Measurements from ENCODE around the gene RPH3AL.
"Not testable (repeated sequence)": the region's sequence is repeated elsewhere in the genome, so short reads cannot be mapped to it uniquely, and the experiment has no call there.

The RPH3AL gene

DNA sequence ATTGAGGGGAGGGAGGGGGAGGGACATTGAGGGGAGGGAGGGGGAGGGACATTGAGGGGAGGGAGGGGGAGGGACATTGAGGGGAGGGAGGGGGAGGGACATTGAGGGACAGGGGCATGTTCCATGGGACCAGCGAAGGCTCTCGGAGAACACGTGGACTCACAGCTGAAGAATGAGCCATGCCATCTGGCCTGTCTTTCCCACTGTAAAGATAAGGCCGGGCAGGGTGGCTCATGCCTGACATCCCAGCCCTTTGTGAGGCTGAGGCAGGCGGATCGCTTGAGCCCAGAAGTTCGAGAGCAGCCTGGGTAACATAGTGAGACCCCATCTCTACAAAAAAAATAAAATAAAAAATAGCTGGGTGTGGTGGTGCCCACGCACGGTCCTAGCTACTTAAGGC is 32.5 kb downstream of the RPH3AL start:
- no peak for DNase-seq (ENCODE audit: low read depth)

DNA sequence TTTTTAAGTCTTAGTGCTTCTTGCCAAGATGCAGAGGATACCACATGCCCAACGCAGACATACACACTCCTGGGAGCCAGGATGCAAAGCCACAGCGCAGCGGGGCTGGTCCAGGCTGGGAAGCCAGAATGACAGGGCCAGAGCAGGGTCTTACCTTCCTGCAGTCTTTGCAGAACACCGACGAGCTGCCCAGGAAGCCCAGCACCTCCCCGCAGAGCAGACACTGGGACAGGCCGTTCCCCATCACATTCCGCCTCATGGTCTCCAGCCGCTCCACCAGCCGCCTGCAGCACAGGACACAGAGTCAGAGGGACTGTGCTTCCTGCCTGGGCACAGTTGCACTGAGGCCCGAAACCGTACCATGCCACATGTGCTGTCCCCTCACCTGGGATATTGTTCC is 33.3 kb downstream of the RPH3AL start:
- DNase-seq (ENCODE audit: low read depth), result no peak

DNA sequence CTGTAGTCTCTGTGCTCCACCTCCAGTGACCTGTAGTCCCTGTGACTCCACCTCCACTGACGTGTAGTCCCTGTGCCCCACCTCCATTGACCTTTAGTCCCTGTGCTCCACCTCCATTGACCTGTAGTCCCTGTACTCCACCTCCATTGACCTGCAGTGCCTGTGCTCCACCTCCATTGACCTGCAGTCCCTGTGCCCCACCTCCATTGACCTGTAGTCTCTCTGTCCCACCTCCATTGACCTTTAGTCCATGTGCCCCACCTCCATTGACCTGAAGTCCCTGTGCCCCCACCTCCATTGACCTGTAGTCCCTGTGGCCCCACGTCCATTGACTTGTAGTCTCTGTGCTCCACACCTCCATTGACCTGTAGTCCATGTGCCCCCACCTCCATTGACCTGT is 35.5 kb downstream of the RPH3AL start:
- DNase-seq (ENCODE audit: low read depth), result not testable (repeated sequence)

DNA sequence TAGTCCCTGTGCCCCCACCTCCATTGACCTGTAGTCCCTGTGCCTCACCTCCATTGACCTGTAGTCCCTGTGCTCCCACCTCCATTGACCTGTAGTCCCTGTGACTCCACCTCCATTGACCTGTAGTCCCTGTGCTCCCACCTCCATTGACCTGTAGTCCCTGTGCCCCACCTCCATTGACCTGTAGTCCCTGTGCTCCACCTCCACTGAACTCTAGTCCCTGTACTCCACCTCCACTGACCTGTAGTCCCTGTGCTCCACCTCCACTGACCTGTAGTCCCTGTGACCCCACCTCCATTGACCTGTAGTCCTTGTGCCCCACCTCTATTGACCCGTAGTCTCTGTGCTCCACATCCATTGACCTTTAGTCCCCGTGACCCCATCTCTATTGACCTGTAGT is 37.2 kb downstream of the RPH3AL start:
- not testable (repeated sequence) for DNase-seq (ENCODE audit: low read depth)

DNA sequence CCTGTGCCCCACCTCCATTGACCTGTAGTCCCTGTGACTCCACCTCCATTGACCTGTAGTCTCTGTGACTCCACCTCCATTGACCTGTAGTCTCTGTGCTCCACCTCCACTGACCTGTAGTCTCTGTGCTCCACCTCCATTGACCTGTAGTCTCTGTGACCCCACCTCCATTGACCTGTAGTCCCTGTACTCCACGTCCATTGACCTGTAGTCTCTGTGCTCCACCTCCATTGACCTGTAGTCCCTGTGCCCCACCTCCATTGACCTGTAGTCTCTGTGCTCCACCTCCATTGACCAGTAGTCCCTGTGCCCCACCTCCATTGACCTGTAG is 38.0 kb downstream of the RPH3AL start:
- not testable (repeated sequence) for DNase-seq (ENCODE audit: low read depth)

DNA sequence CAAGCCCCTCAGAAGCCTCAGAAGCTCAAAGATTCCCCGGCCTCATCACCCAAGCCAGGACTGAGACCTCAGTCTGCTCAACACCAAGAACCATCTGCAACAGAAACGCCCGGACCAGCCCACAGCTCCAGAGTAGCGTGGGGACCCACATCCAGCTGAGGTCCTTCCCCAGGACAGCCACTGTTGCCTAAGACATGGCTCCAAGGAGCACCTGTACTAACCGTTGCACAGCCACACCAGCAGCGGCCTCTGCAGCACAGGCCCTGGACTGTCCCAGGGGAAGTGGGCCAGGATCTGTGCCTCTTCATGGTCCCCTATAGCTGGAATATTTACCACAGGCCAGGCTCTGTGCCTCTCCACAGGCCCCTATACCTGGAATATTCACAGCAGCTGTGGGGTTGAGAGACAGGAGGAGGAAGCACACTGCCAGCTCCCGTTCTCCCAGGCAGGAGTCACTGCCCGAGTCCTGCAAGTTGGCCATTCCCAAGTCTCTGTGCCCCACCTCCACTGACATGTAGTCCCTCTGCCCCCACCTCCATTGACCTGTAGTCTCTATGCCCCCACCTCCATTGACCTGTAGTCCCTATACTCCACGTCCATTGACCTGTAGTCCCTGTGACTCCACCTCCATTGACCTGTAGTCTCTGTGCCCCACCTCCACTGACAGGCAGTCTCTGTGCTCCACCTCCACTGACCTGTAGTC is 38.5 kb downstream of the RPH3AL start:
- DNase-seq (ENCODE audit: low read depth), result no peak

DNA sequence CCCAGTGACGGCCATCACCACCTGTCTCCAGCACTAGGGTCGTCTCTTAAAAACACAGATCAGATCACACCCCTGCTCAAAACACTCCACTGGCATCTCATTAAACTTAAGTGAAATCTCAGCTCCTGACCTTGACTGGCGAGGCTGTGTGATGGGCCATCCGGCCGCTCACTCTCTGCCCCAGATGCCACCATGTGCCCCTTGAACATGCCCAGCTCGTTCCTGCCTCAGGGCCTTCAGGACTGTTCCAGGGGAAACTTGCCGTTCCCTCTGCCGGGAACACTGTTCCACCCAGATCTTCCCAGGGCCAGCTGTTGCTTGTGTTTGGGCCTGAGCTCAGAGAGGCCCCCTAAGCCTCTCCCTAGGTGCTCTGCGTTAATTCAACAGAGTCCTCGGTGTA is 39.4 kb downstream of the RPH3AL start:
- DNase-seq (ENCODE audit: low read depth), result no peak

DNA sequence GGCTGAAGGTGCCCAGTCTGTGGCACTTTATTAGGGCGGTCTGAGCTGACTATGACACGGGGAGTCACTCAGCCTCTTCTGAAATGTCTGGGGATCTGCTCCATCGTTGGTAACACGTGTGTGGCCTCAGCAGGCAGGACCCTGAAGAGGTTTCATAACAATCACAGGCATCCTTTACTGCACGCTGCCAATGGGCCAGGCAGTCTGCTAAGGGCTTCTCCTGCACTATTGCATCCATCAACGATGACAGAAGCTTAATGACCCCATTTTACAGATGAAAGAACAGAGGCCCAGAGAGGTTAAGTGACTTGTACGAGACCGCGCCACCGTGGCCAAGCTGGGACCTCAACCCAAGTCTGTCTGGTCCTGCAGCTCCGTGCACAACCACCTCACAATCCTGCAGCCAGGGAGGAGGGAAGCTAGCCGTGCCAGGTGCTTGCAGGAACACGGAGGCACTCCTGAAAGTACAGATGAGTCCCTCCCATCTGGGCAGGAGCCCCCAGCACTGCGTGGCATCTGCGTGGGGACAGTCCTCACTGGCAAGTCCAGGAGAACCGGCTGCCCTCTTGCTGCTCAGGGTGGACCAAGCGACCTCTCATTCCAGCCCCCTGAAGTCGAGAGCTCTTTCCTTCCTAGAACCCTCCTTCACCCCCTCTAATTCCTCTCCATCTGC is 40.0 kb downstream of the RPH3AL start:
- no peak for DNase-seq (ENCODE audit: low read depth)

DNA sequence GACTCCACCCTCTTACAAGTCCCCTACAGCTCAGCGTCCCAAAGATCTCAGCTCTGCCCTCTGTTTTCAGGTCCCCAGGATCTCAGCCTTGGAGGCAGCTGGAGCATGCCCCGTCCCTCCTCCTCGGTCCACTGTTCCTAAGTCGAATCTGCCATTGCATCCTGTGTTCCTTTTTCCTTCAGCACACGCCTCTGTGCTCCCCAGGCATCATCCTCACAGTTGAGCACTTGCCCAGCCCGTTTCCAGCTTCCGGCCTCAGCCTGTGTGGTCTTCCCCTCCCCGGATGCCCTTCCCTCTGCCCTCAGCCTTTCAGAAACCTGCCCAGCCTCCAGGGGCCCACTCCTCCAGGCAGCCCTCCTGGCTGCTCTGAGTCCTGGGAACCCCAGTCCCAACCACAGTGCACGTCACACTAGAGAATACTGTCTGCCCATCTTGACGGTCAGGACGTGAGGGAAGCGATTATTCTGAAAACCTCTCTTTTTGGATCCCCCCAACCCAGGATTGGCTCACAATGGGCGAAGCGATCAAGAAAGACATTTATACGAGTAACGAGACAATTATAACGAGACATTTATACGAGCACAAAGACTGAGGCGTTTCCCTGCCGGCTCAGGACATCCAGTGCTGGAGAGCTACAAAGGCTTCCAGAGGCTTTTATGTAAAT is 41.4 kb downstream of the RPH3AL start:
- no peak for DNase-seq (ENCODE audit: low read depth)

DNA sequence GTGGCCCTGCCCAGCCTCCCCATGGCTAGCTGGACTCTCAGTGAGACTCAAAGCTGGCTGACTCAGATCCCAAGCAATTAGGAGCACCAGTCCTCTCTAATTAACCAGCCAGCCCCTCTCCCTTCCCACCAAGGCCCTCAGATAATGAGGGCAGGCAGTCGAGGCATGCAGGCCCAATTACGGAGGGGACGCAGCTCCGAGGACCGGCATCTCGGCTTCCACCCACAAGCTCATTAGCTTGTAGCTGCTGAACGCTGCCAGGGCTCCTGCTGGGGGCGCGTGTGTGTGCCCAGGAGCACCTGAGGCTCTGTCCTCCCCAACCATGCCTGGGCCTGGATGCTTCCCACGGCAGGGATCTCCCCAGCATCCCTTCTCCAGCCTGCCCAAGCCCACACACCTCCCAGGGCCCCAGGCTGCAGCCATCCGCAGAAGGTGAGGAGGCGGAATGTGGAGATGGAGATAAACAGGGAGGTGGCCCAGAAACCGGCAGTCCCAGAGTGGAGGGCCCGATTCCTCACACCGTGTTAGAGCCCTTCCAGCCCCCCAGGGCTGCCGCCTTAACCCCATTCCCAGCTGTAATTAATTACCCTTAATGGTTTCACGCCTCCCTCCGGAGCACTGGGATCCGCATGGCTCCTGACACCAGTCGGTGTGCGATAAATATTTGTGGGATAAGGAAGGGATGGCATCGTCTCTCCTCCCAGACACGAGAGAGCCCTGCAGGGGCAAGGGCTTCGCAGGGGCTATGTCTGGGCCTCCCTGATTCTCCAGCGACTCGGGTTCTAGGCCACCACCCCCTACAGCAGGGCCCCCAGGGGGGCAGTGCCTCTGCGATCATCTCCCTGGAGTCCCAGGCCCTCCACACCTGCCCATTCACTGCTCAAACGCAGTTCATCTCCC is 42.2 kb downstream of the RPH3AL start:
- DNase-seq (ENCODE audit: low read depth), result no peak

DNA sequence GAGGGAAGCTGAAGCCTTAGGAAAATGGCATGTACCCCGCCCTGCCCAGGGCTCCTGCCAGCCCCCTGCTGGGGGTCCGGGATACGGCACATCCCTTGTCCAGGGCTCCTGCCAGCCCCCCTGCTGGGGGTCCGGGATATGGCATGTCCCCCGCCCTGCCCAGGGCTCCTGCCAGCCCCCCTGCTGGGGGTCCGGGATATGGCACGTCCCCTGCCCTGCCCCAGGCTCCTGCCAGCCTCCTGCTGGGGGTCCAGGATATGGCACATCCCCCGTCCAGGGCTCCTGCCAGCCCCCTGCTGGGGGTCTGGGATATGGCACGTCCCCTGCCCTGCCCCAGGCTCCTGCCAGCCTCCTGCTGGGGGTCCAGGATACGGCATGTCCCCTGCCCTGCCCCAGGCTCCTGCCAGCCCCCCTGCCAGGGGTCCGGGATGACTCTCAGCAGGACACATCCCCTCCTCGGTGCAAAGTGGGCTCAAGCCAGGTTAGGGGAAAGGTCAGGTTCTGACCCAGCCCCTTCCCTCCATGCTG is 43.2 kb downstream of the RPH3AL start:
- DNase-seq (ENCODE audit: low read depth), result no peak

DNA sequence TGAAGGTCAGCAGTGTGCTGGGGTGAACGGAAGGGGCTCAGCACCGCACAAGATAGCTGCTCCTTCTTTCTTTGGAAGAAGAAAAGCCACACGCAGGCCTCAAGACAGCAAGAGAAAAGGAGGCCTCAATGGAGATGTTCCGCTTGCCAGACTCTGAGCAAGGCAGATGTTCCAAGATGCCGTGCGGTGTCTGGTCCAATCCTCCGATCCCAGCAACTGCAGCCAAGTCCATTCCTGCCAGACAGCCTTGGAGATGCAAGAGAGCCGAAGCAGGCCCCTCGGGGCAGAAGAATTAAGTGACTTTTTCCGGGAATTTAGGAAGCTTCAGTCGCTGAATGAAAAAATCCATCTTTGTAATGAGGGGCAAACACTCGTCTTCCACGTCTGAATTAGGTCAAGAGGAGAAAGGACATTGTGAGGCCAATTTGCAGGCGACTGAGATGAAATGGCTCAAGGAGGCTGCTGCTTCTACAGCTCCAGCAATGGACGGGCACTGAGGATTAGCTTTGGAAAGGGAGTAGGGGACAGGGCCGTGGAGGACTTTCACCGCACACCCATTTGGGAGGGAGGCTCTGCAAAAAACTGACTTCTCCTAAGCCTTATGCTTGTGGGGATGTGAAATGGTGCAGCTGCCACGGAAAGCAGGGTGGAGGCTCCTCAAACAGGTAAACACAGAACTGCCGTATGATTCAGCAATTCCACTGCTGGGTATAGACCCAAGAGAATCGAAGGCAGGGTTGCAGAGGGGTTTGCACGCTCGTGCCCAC is 44.7 kb downstream of the RPH3AL start:
- no peak for DNase-seq (ENCODE audit: low read depth)

DNA sequence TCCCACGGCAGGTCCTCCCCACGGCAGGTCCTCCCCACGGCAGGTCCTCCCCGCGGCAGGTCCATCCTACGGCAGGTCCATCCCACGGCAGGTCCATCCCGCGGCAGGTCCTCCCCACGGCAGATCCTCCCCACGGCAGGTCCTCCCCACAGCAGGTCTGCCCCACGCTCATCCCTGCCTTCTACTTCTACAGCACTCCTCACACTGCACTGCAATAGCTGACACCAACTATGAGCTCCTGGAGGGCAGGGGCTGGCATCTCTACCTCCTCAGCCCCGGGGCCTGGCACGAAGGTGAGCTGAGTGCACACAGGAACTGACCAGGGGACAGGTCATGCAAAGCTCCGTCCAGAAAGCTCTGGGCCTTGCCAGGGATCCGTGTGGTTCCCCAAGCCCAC is 45.3 kb downstream of the RPH3AL start:
- no peak for DNase-seq (ENCODE audit: low read depth)

DNA sequence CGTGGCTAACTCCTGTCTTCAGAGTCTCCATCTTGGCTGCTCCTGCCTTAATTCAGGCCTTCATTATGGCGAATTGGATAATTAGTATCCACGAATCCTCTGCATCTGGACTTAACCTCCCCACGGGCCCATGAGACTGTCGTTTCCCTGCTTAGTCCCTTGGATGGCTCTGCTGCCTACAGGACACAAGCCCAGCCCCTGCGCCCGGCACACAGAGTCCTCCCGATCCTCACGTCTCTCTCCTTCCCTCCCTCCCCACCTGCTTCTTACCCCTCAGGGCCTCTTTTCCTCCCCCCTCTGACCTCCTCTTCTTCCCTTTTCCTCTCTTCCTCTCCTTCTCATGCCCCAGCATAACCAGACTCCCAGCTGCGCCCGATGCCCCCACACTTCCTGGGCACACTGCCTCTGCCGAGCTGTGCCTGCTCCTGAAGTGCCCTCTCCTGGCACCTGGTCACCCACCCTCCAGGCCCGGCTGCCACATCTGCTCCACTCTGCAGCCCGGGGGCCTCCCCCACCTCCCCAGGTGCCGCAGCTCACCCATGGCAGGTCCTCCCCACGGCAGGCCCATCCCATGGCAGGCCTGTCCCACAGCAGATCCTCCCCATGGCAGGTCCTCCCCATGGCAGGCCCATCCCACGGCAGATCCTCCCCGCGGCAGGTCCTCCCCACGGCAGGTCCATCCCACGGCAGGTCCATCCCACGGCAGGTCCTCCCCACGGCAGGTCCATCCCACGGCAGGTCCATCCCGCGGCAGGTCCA is 45.9 kb downstream of the RPH3AL start:
- no peak for DNase-seq (ENCODE audit: low read depth)

DNA sequence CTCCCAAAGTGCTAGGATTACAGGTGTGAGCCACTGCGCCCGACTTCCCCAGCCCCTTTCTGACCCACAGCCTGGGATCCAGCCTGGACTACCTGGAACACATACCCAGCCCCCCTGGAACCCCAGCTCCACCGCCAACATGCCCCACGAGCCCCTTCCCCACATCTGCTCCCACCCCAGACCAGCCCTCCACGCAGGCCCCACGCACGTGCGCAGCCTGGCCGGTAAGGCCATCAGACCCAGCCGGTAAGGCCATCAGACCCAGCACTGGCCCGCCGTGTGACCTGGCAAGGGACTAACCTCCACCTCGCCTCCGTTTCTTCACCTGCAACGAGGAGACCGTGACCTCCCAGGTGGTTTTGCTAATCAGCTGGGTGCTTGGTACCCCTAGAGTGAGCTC is 46.5 kb downstream of the RPH3AL start:
- no peak for DNase-seq (ENCODE audit: low read depth)

DNA sequence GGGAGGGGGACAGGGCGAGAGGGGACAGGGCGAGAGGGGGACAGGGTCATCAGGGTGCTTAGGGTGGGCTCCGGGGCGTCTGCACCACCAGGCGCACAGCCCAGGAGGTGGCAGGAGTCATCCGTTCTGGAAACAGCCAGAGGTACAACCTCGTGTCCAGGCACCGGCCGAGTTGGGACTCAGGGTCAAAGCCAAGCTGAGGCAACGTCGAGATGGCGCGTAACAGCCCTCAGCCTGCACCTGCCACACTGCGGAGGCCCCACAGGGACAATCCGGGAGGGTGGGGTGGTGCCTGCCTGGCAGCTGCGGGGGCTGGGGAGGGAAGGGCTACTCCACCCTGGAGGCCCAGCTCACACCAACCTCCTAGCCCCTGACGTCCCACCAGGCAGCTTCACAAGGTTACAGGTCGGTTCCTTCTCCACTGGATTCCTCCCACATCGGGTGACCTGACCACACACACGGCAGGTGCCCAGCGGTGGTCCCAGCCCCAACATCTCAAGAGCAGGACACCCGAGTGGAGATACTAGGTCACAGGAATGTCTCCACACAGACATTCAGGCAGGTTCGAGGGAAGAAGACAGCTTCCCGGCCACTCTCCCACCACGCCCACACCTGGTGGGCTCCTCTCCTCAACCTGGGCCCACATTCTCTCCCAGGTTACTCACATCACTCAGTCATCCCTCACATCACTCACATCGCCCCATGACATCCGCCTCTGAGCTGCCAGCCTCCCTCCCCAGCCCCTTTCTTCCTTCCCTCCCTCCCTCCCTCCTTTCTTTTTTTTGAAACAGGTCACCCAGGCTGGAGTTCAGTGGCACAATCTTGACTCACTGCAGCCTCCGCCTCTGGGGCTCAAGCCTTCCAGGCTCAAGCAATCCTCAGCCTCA is 47.3 kb downstream of the RPH3AL start:
- no peak for DNase-seq (ENCODE audit: low read depth)

DNA sequence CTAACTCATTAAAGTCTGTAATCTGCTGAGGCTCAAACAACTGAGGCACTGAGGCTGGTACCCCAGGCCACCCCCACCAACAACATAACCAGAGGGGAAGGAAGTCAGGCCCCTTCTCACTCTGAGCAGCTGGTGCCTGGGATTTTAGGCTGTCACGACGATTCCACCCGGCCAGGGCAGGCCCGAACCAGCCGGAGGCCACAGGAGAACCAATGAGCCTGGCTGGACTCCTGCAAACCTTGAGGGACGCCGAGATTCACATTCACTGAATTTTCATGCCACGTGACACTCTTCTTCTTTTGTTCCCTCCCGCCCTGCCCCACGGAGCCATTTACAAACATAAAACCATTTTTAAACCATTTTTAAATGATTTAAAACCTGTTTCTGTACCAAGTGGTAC is 48.1 kb downstream of the RPH3AL start:
- DNase-seq (ENCODE audit: low read depth), result no peak

DNA sequence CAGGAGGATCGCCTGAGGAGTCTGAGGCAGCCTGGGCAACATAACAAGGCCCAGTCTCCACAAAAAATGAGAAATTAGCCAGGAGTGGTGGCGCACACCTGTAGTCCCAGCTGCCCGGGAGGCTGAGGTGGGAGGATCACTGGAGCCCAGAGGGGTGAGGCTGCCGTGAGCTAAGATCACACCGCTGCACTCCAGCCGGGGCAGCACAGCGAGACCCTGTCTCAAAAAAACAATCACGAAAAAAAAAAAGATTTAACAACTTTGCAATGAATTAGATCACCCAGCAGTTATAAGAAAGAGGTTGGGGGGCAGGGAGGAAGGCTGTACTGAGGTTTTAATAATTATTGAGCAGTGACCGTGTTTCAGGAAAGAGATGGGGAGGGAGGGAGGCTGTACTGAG is 49.4 kb downstream of the RPH3AL start:
- no peak for DNase-seq (ENCODE audit: low read depth)

DNA sequence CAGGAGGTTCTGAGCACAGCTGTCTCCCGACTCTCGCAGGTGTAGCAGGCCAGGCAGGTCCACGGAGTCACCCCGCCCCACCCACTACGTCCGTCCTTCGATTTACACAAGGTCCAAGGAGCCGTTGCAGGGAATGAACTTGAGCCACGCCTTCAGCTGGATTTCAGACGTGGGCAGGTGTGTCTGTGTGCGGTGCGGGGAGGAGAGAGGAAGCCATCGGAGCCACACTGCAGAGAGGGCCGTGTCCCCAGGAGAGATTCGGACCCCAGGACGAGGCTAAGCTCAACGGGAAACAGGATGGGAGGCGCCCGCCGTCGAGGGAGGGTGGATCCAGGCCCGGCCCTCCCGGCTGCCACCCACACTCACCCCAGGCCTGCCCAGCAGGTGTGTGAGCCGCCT is 50.3 kb downstream of the RPH3AL start:
- no peak for DNase-seq (ENCODE audit: low read depth)
